Activated CD4-positive, alpha-beta T cell treated with anti-CD3 and anti-CD28 coated beads, Interleukin-2, amount 50 U/mL, for 16 hours (primary cell): ENCODE results near the gene SLC1A4.
A peak's percentile ranks its signal among the peaks of the same experiment; 100 is the strongest.

Experiments used
- DNase-seq: peaks from one replicate; pipeline ENCODE4 v3.0.0-alpha.2; 2020

Gene SLC1A4

DNA sequence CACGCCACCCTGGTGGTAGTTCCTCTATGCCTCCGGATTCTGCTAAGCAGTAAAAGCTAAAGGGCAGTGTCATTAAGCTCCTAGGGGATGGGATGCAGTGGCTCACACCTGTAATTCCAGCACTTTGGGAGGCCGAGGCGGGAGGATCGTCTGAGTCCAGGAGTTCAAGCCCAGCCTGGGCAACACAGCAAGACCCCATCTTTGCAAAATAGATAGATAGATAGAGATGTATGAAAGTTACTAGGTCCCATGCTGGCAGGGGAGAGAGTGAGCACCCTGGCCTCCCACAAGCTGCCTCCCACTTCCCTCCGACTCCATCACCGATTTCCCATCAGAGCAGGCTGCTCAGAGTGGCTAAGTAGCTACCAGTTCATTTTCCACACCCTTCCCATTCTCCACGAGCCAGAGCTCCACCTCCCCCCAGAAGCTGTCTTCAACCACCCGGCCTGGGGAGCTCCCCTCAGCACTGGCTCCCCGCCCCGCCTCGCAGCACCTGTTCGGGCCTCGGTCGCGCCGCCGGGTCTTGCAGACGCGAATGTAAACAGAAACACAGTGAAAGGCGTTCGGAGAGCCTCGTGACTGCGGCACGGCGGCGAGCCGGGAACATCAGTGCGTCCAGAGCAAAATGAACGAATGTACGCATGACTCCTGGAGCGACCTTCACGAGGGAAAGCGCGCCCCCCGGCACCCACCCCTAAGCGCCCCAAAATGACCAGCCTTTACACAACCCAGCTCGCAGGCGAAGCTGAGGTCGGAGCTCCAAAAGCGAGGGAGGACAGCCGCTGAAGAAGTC, 66.4 kb downstream of the SLC1A4 start:
- DNase-seq: no peak

DNA sequence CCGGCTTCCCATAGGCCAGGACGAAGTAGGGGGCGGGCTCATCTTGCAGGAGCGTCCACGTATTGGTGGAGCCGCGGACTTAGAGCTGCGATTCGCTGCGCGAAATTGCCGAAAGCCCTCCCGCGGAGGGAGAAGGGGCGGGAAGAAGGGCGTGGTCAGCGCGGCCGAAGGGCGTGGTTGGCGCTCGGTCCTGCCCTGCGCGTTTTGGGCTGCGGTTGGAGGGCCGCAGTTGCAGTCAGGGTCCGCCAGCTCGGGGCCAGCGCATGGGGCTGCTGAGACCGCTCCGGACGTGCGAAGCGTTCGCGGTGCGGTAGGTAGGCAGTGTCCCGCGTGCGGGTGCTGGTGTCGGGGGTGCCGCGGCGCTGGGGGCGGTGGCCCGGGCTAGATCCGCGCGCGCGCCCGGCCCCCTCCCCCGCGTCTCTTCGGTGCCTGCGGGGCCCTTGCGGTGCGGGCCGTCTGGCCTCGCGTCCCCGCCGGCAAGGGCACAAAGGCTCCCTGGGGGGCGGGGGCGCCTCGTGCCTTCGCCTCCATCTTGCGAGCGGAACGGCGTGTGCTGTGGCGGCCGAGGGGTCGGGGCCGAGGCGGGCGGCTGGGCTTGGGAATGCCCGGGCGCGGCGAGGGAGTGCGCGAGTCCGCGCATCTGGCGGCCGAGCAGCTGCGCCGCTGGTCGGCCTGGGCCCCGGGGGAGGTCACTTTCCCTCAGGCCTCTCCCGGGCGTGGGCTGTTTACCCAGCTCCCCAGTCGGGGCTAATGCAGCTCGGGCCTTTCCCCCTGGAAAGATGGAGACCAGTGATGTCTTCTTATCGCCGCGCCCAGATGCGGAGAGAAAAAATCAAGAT, 67.2 kb downstream of the SLC1A4 start, which contains the start of gene CEP68:
CEP68 (plus strand) TSS at position 202 of the 839 bp plus-strand sequence. CDS start 13,029 bp downstream, outside the sequence.
- DNase-seq: peak; percentile 98

DNA sequence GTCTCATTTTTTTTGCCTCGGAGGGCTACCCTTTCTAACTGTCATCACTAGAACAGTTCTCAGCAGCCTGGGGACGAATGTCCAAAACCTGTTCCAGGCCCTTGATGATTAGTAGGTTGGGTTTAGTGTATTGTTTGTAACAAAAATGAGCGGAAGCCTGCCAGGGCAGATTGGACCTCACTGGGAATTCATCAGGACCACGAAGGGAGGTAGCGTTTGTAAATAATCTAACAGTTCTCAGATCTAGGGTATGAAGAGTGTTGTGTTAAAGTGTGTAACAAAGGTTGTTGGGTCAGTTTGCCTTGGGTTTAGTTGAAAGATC, 67.8 kb downstream of the SLC1A4 start:
- no peak for DNase-seq

DNA sequence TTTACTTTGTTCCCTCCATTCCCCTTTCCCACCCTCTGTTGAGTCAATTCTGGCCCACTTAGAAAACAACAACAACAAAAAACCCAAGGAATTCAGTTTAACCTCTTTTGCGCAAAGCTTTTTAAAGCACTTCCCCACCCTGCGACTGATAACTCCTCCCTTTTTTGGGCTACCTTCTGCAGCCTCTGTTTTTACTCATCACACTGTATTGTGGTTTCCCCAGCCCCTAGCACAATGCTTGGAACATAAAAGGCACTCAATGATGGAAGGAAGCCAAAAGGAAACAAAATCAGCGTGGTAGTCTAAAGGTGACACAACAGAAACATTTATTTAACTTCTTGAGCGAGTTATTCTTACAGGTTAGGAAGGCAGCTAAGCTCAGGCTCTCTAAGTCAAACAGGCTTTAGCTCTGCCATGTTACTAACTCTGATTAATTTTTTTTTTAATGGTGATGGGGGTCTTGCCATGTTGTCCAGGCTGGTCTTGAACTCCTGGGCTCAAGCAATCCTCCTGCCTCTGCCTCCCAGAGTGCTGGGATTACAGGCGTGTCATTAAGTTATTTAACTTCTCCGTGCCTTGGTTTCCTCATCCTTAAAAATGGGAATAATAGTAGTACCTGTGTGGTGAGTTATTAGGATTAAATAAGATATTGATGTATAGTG, 68.3 kb downstream of the SLC1A4 start:
- DNase-seq: peak; percentile 88

DNA sequence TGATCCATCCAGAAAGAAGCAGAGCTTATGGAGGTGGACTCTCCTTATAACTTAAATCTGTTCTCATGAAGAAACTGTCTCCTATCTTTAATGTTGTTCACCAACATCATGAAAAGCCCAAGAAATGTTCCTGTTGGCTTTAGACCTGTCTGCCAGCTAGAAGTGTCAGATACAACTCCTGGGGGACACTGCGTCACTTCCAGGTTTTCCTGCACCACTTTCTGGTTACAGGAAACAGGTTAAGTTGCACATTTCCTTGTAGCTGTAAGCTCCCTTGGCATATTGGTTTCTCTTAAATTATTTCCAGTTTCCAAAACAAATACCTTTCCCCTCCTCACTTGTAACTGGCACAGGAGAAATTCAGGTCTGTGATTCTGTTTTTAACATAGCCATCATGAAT, 69.9 kb downstream of the SLC1A4 start:
- no peak for DNase-seq

DNA sequence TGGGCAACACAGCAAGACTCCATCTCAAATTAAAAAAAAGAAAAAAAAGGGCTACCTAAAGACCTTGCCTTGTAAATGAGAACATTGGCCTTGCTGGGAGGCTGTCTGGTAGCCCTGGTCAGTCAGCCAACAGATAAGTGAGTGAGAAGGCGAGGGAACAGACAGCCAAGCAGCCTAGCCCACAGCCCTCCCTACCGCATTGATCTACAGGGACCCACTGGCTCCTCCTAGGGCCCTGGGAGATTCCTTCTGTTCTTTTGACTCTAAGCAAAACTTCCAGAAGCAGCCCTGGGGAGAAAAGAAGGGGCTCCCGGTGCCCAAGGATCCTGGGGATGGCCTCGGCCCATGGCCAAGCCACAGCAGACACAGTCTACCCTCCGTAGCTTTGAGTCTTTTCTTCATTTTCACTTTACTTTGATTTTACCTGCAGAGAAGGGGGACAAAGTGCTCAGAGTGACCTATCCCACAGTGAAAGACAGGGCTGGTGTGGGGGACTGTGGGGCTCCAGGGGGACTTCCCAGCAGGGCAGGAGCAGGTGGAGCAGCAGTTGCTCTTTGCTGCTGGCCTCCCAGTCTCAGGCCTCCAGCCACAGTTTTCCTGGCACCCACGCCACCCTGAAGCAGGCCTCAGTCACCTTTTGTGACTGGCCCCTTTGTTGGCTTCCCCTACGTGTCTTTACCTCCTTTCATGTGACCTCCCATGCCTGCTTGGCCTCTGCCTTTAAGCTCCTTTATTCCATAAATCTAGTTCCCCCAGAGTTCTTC, 72.1 kb downstream of the SLC1A4 start:
- DNase-seq: no peak

DNA sequence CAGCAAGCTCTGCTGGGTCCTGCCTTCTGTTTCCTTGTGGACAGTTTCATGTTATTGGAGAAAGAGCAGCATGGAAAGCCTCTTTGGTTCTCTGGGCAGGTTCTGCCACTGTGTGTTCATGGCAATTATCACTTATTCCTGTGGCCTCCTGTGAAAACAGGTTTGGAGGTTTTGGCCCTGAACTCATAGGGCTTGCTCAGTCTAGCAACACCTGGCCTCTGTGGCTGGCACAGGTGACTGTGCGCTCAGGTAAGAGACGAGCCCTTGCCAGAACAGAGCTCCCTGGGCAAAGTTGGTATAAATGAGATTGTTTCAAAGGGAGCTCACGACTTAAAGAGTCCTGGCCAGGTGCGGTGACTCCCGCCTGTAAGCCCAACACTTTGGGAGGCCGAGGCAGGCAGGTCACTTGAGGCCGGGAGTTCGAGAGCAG, 72.7 kb downstream of the SLC1A4 start:
- no peak for DNase-seq

DNA sequence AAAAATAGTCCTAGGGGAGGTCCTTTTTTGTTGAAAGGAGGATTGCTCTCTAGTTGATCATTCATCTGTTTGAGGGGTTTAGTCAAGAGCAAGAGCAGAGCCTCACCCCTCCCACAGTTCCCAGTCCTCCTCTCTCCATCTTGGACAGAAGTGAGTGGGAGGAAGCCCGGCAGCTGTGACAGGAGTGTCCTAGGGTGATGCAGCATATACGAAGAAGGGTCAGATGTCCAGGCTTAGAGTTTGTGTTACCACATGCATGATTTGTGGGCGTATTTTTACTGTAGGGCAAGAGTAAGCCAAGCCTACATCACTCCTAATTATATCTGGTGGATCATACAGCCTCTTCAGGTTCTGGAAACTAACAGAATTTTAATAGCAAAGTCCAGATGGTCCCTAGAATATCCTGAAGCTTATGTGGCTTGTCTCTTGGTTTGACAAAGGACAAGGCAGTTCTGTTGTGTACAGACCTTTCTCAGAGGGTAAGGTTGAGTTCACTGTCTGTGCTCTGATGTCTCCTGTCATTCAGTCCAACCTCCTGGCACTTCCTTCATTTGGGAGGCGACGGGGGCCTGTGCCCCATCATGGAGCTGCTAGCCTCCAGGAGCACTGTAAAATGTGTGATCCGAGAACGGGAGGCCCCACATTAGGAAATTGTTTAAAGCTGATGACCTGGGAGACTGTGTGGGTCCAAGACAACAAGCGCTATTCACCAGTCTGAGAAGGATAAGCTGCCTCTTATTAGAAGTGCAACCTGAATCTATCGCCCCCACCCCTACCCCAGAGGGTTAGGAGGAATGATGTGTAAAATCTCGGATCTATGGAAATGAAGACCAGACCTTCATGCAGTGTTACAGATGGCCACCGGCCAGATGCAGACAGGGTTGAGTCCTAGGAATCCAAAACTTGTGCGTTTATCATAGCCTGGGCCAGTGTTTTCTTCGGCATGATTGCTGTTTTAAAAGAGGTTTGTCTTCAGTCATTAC, 73.9 kb downstream of the SLC1A4 start:
- no peak for DNase-seq

DNA sequence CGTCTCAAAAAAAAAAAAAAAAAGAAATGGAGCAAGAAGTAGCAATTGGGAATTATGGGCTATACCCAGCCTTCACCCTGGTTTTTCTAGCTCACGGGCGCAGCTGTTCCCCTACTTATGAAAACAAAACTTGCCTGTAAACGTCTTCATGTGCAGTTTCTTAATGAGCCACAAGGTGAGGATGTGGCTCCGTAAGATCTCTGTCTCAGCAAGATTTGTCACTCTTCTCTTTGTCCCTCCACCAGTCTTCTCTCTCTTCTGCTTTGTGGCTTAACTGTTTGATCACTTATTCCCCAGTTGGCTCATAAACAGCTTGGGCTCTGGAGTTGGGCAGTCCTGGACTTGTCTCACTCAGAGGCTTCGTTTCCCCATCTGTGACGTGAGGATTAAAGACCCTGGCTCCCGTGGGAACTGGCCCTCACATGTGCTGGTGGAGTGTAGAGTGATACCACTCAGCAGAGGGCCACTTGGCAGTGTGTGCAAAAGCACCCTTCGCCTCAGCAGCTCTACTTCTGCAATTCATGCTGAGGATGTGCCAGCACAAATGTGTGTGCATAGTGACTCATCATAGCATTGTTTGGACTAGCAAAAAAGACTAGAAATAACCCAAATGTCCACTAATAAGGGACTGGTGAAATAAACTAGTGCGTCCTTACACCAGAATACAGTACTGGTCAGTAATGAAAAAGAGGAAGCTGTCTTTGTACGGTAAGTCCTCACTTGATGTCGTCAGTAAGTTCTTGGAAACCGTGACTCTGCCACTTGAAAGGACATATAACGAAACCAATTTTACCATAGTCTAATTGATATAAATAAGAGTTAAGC, 75.7 kb downstream of the SLC1A4 start:
- DNase-seq: peak; percentile 73

DNA sequence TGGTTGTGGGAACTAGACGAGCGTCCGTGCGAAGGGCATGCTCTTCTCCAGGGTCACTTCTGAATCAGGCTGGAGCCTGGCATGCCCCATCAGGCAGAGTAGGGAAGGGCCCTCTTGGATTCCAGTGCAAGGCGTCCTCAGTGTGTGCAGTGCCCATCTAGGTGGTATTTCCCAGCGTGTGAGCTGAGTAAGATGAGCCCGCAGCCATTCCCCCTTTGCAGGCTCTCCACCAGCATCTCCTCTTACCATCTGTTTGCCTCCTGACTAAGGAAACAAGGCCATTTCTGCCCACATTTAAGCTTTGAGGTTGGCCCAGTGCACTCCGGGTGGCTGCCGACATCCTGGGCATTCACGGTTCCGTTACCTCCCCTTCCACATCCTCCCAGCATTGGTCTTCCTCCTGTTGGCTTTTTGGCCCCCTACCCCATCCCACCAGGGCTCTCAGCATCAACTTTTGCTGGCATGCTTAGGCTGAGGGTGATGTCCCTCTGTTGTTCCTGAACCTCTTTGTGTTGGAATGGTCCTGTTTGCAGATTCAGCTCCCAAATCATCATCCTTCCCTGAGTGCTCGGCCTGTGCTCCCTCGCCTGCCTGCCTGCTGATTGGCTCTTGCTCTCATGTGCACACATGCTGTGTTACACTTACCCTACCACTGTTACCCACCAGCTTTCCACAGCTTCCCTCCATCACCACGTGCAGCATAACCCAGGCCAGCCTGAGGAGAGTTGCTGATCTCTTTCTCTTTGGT, 78.8 kb downstream of the SLC1A4 start:
- DNase-seq: no peak

DNA sequence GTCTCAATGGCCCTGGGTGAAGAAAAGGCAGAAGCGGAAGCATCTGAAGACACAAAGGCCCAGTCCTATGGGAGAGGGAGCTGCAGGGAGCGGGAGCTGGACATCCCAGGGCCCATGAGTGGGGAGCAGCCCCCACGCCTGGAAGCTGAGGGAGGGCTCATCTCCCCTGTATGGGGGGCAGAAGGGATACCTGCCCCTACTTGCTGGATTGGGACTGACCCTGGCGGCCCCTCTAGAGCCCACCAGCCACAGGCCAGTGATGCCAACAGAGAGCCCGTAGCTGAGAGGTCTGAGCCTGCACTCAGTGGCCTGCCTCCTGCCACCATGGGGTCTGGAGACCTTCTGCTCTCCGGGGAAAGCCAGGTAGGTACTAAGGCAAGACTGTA, 80.2 kb downstream of the SLC1A4 start:
- no peak for DNase-seq

DNA sequence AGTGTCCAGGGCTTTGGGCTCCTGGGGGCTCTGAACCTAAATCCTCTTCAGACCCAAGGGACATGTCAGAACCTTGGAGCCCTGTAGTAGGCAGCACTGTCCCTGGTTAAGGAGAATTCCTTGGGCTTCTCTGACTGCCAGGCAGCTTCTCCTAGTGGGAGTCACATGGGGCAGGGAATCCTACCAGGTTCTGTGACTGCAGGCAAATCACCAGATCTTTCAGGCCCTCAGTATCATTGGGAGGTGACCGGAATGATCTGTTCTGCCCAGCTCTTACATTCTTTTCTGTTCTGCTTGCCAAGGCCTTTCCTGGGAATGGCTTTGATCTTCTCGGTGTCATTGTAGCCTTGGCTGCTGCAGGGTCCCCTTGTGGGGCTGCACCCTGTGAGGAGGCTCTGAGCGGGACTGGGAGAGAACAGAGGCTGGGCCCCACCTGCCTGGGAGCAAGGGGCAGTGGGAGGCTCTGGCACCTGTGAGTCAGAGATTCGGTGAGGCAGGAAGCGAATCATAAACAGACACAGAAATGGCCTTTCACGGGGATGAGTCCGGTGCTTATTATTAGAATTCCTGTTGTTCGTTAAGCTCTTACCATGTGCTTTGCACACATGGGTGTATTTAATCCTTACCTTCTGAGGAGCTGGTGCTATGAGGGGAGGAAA, 81.1 kb downstream of the SLC1A4 start:
- no peak for DNase-seq

DNA sequence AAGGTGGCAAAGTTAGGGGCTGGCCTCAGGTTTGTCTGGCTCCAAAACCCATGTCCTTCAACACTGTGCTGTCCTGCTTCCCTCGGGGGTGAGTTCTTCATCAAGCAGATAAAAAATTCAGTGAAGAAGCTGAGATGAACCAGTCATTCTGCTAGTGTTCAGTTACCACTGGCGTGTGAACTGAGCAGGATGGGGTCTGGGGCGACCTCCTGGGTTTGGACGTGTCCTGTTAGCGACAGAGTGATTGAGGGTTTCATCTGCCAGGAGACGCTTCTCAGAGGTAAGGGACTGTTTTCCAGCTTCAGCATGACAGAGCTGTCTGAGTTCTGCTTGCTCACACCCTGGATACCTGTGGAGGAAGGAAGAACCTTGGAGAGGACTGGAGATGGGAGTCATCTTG, 81.7 kb downstream of the SLC1A4 start:
- no peak for DNase-seq

DNA sequence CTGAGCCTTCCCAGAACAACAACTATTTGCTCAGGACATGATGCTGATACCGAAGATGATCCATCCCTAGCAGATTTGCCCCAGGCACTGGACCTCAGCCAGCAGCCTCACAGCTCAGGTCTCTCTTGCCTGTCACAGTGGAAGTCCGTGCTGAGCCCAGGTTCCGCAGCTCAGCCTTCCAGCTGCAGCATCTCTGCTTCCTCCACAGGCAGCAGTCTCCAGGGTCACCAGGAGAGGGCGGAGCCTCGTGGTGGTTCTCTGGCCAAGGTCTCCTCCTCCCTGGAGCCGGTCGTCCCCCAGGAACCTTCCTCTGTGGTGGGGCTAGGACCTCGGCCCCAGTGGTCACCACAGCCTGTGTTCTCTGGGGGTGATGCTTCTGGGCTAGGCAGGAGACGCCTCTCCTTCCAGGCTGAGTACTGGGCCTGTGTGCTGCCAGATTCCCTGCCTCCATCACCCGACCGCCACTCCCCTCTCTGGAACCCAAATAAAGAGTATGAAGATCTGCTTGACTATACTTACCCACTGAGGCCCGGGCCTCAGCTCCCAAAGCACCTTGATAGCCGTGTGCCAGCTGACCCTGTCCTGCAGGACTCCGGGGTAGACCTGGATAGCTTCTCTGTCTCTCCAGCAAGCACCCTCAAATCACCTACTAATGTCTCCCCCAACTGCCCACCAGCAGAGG, 82.4 kb downstream of the SLC1A4 start:
- DNase-seq: no peak

DNA sequence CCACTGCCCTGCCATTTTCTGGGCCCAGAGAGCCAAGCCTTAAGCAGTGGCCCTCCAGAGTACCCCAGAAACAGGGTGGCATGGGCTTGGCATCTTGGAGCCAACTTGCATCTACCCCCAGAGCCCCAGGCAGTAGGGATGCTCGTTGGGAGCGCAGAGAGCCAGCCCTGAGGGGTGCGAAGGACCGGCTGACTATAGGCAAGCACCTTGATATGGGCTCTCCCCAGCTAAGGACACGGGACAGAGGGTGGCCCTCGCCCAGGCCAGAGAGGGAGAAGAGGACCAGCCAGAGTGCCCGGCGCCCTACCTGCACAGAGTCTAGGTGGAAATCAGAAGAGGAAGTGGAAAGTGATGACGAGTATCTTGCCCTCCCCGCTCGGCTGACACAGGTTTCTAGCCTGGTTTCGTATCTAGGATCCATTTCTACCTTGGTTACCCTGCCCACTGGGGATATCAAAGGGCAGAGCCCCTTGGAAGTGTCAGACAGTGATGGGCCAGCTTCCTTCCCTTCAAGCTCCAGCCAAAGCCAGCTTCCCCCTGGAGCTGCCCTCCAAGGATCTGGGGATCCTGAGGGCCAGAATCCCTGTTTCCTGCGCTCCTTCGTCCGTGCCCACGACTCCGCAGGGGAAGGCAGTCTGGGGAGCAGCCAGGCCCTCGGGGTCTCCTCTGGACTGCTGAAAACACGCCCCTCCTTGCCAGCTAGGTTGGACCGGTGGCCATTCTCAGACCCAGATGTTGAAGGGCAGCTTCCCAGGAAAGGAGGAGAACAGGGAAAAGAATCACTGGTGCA, 83.2 kb downstream of the SLC1A4 start:
- DNase-seq: no peak
